HG03060 (cell line): Measurements from ENCODE around the gene ZFPL1.
A peak's percentile ranks its signal among the peaks of the same experiment; 100 is the strongest.

Experiments
- ATAC-seq: cut with Tn5 transposase; IDR thresholded peaks from one replicate; pipeline ENCODE4 v1.9.1; 2021; ENCODE audit warnings: low read depth, moderate number of reproducible peaks; ENCODE audit not compliant: unreplicated experiment

Gene ZFPL1

GRCh38 chr11:65083834-65084597 is at the start of gene ZFPL1, which contains the start of gene CDCA5:
Gene ZFPL1, plus strand, starts transcription at chr11:65084222. Its CDS starts 477 bp downstream, at chr11:65084699.
Gene CDCA5, minus strand, starts transcription at chr11:65084040. Its CDS starts 62 bp downstream, at chr11:65083978.
- peak; percentile 77 for ATAC-seq

DNA sequence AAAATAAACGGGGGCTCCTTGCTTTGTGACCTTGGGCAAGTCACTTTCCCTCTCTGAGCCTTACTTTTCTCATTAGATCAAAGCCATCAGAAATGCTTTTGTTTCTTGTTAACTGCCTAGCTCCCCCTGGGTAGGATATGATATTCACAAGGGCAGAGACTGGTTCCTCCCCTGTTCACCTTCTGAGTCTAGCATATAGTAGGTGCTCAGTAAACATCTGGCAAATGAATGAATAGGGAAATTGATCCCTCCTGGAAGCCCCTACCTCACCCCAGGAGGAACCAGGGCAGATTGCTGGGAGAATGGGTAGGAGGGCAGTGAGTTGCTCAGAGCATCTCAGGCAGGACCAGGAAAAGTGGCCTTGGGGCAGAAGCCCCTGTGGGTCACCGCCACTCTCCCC is 49.6 kb upstream of the ZFPL1 start:
- no peak for ATAC-seq

GRCh38 chr11:65035579-65035978 is 48.4 kb upstream of the ZFPL1 start:
- no peak for ATAC-seq

DNA sequence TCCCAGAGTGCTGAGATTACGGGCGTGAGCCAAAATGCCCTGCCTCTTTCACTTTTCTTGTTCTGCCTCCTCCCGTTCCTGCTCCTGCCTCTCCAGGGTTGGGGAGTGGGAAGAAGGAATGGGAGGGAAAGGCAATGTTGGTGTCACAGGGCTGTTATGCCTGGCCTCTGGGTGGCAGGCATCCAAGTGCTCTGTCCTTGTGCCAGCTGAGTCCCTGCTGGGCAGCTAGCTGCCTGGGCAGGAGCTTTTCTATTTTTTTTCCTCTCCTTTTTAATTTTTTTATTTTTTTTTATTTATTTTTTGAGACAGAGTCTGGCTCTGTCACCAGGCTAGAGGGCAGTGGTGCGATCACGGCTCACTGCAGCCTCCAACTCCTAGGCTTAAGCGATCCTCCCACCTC is 47.1 kb upstream of the ZFPL1 start:
- ATAC-seq, result no peak

- no peak for ATAC-seq
Measured at GRCh38 chr11:65040520-65040846, 43.5 kb upstream of the ZFPL1 start.

GRCh38 chr11:65040847-65041622 is 43.0 kb upstream of the ZFPL1 start, which contains the start of gene SAC3D1:
Gene SAC3D1, plus strand, starts transcription at chr11:65041210. Its CDS starts 83 bp downstream, at chr11:65041293.
- ATAC-seq, result peak; percentile 62

DNA sequence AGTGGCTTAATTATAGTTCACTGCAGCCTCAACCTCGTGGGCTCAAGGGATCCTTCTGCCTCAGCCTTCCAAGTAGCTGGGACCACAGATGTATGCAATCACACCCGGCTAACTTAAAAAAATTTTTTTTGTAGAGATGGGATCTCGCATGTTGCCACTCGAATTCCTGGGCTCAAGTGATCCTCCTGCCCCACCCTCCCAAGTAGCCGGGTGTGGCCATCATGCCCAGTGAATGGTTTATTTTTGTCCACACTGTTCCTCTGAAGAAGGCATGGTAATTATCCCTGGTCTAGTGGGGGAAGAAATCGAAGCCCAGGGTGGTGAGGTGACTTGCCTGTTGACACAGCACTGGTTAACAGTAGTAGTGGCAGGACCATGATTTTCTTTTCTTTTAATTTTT is 41.1 kb upstream of the ZFPL1 start:
- ATAC-seq, result no peak

DNA sequence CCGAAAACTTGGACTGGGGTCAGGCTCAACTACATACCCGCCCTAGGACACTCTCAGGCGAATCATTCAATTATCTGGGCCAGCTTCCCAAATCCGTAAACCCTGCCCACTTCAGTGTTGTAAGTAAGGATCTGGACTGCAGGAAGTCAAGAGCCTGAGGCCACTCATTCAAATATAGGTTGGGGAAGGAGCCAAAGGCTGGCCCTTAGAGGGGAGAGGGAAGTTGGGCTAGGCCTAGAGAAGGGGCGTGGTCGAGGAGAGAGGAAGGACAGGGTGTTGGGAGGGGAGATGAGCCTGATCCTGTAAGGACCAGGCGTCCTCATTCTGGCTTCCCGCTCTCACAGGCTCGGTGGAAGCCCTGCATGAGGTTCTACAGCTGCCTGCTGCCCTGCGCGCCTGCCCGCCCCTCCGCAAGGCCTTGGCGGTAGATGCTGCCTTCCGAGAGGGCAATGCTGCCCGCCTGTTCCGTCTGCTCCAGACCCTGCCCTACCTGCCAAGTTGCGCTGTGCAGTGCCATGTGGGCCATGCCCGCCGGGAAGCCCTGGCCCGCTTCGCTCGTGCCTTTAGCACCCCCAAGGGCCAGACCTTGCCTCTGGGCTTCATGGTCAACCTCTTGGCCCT is 40.0 kb upstream of the ZFPL1 start:
- no peak for ATAC-seq

DNA sequence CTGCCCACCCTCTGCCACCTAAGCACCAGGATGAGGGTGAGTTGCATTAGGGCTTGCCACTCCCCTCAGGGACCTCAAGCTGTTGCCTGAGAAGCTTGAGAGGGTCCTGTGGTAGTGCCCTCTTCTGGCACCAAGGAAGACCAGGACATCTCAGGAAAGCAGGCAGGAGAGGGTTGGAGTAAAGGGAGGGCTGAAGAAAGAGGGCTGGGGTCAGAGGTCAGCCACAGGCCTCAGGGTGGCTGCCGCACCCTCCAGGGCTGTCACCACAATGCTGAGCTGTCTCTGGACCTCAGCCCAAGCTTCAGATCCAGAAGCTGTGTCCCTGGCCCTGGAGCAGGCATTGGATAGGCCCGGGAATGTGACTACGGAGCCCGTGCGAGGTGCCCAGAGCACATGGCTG is 39.0 kb upstream of the ZFPL1 start:
- ATAC-seq, result no peak

DNA sequence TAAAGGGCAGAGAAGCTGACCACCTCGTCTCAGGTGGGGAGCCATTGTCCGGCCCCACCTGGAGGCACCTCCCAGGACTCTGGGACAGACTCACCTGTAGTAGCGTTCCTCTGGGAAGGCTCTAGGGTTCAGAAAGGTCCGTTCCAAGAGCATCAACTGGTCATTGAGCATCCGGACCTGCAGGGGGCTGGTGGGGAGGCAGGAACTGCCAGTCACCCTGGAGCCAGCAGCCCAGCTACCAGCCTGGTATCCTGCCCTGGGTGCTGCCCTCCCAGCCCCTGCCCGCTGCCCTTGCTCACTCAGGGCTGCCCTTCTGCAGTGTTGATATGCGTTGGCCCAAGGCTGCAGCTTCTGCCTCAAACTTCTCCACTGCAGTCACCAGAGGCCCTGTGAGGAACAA is 38.3 kb upstream of the ZFPL1 start:
- ATAC-seq, result no peak

GRCh38 chr11:65047581-65048422 is 36.2 kb upstream of the ZFPL1 start:
- ATAC-seq, result no peak

- ATAC-seq, result no peak
Measured at GRCh38 chr11:65051398-65051858, 32.6 kb upstream of the ZFPL1 start.

DNA sequence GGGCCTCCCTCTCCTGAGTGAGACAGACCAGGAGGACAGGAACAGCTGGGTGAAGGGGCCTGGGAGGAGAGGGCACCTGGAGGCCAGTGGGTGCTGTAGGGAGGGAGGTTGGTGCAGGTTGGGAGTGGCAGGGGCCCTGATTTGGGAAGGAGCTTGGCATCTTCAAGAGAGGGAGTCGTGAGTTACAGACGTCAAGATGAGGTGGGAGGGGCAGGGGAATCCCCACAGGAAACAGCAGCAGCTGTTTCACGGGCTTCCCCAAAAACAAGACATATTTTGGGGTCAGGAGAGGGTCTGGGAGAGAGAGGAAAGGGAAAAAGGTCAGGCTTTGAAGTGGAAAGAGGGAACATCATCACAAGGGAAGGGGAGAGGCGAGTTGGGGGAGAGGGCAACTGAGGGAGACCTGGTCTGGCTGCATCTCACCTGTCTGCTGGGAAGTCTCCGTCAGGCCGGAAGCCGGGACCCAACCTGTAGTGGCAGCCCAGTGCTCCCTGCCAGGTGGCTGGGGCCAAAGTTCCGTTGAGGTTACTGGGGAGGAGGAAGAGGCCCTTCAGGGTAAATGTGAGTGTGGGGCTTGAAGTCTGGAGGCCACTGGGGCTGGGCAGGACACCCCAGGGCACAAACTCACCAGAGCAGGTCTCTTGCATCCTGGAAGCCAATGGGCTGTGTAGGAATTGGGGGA is 30.1 kb upstream of the ZFPL1 start:
- no peak for ATAC-seq

DNA sequence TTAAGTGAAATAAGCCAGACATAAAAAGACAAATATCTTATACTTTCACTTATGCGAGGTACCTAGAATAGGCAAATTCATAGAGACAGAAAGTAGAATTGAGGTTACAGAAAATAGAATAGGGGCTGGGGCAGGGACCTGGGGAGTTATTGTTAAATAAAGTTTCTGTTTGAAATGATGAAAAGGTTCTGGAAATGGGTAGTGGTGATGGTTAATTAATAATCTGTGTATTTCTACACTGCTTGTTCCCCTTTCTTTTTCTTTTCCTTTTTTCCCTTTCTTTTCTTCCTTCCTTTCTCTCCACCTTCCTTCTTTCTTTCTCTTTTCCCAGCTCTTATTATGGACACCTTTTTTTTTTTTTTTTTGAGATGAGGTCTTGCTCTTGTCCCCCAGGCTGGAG is 28.5 kb upstream of the ZFPL1 start:
- no peak for ATAC-seq

DNA sequence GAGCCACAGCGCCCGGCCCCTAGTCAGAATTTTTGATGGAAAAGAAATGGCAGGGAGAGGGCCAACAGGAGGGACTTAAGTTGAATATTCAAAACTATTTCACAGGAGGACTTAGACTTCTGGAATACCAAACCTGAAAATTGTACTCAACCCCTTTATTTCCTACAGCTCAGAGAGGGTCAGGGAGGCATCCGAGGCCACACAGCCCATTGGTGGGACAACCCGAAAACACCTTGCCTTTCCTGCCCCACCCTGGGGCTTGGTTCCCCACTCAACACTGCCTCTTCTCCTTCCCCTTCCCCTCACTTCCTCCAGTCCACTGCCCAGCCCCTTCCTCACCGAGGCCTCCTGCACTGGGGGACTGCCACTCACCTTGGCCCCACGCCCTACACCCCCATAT is 27.0 kb upstream of the ZFPL1 start:
- no peak for ATAC-seq

DNA sequence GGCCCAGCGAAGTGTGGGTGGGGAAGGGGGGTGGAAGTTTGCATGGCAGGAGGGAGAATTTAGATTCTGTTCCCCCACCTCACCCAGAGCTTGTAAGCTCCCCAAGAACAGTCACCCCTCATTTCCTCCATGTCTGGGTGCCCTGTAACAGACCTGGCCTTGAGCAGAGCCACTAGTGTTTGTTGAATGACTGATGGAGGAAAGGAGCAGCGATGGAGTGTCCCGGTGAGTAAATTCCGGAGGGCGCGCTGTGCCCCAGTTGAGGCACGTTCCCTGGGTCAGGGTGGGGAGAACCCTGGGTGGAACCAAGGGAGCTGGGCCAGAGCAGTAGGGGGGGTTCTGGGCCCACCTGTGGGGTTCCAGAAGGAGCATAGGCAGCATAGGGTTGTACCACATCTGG is 26.5 kb upstream of the ZFPL1 start:
- ATAC-seq, result no peak

- no peak for ATAC-seq
Measured at GRCh38 chr11:65058012-65058411, 26.0 kb upstream of the ZFPL1 start.

- ATAC-seq, result no peak
Measured at GRCh38 chr11:65058419-65059054, 25.5 kb upstream of the ZFPL1 start, which contains the start of gene NAALADL1. Gene NAALADL1, minus strand, starts transcription at chr11:65058553. Its CDS starts 32 bp downstream, at chr11:65058521.

- ATAC-seq, result no peak
Measured at GRCh38 chr11:65059523-65059922, 24.5 kb upstream of the ZFPL1 start.
